Muscle of leg (tissue), 11 donors: Measurements from ENCODE around the gene SLC49A4. TPM values are rescaled to one million over a fixed set of nuclear protein-coding genes. Genes with fewer than 3 reads are reported as not detected.

Experiments used
- DNase-seq: peaks from one replicate; pipeline ENCODE4 v3.0.0; 2013
- H3K27ac ChIP-seq: one replicate; pipeline ENCODE4 v1.5.1; 2013; ENCODE audit warnings: mild to moderate bottlenecking, low read length, control low read depth
- H3K27me3 ChIP-seq: one replicate; pipeline ENCODE4 v1.6.1; 2013; ENCODE audit warnings: low read length; ENCODE audit not compliant: control insufficient read depth, insufficient read depth
- H3K36me3 ChIP-seq: one replicate; pipeline ENCODE4 v1.6.1; 2013; ENCODE audit warnings: low read length; ENCODE audit not compliant: control insufficient read depth, insufficient read depth
- H3K4me1 ChIP-seq: one replicate; pipeline ENCODE4 v1.6.1; 2013; ENCODE audit warnings: low read length; ENCODE audit not compliant: control insufficient read depth, insufficient read depth
- H3K4me3 ChIP-seq: one replicate; pipeline ENCODE4 v1.5.1; 2013; ENCODE audit warnings: low read length, control low read depth
- H3K9me3 ChIP-seq: replicated peaks from 2 replicates; pipeline ENCODE4 v1.6.1; 2013; ENCODE audit warnings: low read depth, low read length; ENCODE audit not compliant: control insufficient read depth
- WGBS: methylation state at CpG from one replicate; pipeline ENCODE4 v1.1.5; 2013; ENCODE audit warnings: missing lambda C conversion rate; ENCODE audit not compliant: insufficient coverage; 5-methylcytosine and 5-hydroxymethylcytosine counted together
- polyA plus RNA-seq, 8 donors: library from polyadenylated mRNA; unstranded; fragments of 120-200 nt; gene quantifications; one replicate each; pipeline versions ENCODE4 v1.2.1 to v1.2.3, GENCODE V29; 2013; ENCODE audit warnings: inconsistent platforms in 1 of 8, low replicate concordance in 1 of 8; ENCODE audit not compliant: insufficient read length in 8 of 8, insufficient read depth in 1 of 8
- total RNA-seq: library from RNA; stranded (reverse); fragments of 120-200 nt; gene quantifications from one replicate; pipeline ENCODE4 v1.2.4, GENCODE V29; 2013

SLC49A4 gene
- total and polyA plus RNA-seq, 9 donors: 4.0 to 6.2 (median 4.8) TPM

DNA sequence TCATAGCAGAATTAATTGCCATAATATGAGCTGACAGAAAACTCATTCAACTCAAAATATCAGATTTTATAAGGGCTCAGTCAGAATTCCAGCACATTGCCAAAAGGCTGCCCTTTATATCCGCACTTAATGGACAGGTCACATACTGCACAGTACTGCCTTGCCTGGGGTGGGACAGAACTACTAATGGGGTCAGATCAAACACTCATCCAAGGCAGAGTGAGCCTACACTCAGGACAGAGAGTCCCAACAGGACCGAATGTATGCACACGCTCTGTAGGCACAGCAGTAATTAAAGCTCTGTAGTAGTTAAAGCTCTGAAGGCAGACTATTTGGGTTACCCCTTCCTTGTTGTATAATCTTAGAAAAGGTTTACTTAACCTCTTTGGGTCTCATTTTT is 28.4 kb upstream of the SLC49A4 start:
- no CpG with 5 or more reads among the region's 3 CpGs for whole genome bisulfite sequencing
- Histone ChIP-seq H3K27ac (no peak overlapping the region), H3K4me3 (no peak overlapping the region), H3K9me3 (no peaks in the 10 kb centered on the region), H3K36me3 (no peaks in the 10 kb centered on the region), H3K4me1 (no peaks in the 10 kb centered on the region), H3K27me3 (no peaks in the 10 kb centered on the region)
- no peak for DNase-seq

DNA sequence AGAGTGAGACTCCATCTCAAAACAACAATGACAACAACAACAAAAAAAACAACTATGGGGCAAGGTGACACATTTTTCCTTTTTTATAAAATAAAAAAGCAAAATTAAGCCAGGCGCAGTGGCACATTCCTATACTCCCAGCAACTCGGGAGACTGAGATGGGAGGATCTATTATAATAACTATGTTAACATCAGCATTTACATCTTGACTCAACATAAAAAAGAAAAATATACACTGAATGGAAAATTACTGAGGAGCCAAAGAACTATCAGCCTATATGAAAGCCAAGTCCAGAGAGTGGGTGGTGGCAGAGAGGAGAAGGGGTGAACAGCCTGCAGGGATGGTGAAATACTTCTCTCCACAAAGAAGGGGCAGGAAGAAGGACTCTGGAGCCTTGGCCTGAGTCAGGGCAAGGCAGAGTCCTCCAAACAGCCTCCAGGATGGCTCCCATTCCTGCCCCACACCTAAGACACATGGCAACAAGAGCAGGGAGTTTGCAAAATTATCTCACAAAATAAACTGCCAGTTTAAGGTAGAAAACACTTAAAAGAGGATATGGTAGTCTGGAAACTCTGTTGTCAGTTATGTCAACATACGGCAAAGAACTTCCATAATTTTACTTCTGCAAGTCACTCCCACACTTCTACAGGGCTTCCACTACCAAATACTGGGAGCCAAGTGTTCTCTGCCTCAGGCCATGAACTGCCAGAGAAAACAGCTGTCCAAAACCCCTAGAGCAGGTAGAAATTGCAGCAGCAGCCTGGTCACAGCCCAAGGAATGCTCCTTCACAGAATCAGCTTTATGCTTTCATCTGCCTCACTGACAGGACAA is 27.1 kb upstream of the SLC49A4 start:
- WGBS: no CpG with 5 or more reads among the region's 3 CpGs
- no peaks in the 10 kb centered on the region for H3K4me1 ChIP-seq
- peak; percentile 50 for DNase-seq
- H3K4me3 ChIP-seq: no peak overlapping the region
- no peaks in the 10 kb centered on the region for H3K27me3 ChIP-seq
- H3K36me3 ChIP-seq: no peaks in the 10 kb centered on the region
- no peaks in the 10 kb centered on the region for H3K9me3 ChIP-seq
- H3K27ac ChIP-seq: peak overlapping the region; percentile 44

DNA sequence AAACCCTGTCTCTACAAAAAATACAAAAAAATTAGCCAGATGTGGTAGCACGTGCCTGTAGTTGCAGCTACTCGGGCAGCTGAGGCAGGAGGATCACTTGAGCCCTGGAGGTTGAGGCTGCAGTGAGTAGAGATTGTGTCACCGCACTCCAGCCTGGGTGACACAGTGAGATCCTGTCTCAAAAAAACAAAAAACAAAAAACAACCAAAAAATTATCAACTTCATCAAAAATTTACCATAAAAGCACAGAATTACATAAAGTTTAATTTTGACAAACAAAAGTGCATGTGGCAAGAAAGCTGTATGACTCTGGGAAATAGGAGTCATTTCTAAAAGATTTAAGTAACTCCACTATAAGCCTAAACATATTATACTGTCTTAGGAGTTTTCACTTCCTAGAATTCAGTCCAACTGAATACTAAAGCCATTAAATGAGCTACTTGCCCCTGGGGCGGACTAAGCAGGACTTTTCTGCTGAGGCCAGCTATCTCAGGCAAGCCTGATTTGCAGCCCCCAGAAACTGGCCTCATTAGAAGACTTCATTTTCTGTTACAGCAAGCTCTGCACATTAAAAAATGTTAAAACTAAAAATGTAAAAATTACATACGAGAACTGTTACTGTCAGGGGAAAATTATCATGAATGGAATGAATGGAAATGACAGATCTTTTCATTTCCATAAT is 24.2 kb upstream of the SLC49A4 start:
- Histone ChIP-seq H3K9me3 (no peaks in the 10 kb centered on the region), H3K4me1 (no peaks in the 10 kb centered on the region), H3K27ac (no peak overlapping the region), H3K4me3 (no peak overlapping the region), H3K27me3 (no peaks in the 10 kb centered on the region), H3K36me3 (no peaks in the 10 kb centered on the region)
- peak; percentile 31 for DNase-seq
- no CpG with 5 or more reads among the region's 5 CpGs for WGBS

DNA sequence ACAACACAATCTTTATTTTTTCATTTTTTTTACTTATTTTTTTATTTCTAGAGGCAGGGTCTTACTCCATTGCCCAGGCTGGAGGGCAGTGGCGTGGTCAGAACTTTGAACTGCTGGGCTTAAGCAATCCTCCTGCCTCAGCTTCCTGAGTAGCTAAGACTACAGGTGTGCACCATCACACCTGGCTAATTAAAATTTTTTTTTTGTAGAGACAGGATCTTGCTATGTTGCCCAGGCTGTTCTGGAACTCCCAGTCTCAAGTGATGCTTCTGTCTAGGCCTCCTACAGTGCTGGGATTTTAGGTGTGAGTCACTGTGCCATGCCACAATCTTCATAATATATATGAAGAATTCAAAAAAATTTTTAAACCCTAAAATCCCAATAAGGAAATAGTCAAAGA is 22.0 kb upstream of the SLC49A4 start:
- H3K4me3 ChIP-seq: no peak overlapping the region
- DNase-seq: no peak
- H3K27ac ChIP-seq: no peak overlapping the region
- no CpG with 5 or more reads among the region's 1 CpG for WGBS
- no peaks in the 10 kb centered on the region for H3K9me3 ChIP-seq
- H3K4me1 ChIP-seq: no peaks in the 10 kb centered on the region
- no peaks in the 10 kb centered on the region for H3K27me3 ChIP-seq
- H3K36me3 ChIP-seq: no peaks in the 10 kb centered on the region

DNA sequence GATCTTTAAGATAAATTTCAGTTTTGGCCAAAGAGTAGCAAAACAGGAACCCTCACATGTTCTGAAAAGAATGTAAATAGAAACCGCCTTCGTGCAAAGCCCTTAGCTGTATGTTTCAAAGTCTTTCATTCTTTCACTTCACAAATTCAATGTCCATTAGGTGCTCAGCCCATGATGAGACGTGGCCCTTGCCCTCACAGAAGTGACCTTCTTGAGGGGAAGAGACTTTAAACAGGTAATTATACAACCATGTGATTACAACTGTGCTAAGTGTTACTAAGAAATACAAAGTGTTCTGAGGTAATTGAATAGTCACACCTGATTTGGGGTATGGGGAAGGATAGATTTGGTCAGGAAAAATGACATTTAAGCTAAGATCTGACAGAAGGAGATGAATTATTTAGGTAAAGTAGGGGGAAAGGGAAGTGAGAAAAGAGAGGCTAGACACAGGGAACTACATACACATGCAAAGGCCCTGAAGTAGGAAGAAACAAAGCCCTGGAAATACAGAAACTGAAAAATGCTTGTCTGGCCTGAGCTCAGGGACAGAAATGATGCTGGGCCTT is 20.8 kb upstream of the SLC49A4 start:
- Histone ChIP-seq H3K36me3 (no peaks in the 10 kb centered on the region), H3K27me3 (no peaks in the 10 kb centered on the region), H3K4me1 (no peaks in the 10 kb centered on the region), H3K9me3 (no peaks in the 10 kb centered on the region), H3K27ac (no peak overlapping the region), H3K4me3 (no peak overlapping the region)
- no CpG with 5 or more reads among the region's 3 CpGs for WGBS
- no peak for DNase-seq

DNA sequence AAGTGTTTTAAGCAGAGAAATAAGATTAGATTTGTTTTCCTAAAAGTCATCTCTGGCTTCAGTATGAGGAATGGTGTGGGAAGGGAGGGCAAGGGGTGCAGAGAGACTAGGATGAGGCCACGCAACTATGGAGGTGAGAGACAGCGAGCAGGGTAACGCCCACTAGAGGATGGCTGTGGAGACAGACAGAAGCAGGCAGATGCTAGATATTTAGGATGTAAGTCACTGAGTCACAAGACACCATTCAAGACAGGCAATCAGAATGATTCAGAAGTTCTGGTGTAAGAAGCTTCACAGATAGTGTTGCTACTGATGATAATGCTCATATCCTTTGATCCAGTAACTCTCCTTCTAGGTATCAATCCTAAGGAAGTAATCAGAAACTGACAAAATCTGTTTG is 20.3 kb upstream of the SLC49A4 start:
- no peaks in the 10 kb centered on the region for H3K36me3 ChIP-seq
- 100% methylated on average over 2 of the region's 3 CpGs for WGBS
- no peak overlapping the region for H3K4me3 ChIP-seq
- H3K27me3 ChIP-seq: no peaks in the 10 kb centered on the region
- H3K4me1 ChIP-seq: no peaks in the 10 kb centered on the region
- no peak overlapping the region for H3K27ac ChIP-seq
- no peaks in the 10 kb centered on the region for H3K9me3 ChIP-seq
- no peak for DNase-seq

DNA sequence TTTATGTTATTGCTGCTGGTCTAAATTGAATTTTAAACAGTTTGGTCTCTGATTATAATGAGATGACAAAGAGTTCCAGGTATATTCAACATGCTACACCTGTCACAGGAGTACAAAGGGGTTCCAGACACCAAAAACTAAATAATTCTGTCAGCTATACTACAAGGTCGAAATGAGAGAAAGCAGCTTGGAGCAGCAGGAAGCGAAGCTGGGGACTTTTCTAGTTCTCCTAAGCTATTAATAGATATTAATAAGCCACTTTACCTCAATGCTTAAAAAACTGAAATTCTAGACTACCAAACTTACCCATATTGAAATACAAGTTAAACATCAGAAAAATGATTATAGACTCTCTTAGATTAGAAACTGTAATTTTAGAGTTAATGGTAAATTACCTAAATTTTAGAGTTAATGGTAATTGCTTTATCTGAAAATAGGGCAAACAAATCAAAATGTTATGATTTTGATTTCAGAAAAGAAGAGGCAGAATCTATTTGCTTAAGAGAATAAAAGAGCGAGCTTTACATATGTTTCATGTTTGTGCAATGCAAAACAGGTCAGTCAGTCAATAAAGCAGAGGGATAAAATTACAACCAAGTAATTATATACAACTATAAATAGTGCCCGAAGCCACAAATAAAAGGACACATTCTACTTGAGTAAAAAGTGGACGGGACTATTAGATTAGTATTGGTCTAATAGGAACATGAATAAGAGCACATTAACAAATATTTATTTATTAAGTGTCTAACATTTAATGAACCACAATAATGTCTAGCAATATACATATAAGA is 18.0 kb upstream of the SLC49A4 start:
- no peaks in the 10 kb centered on the region for H3K36me3 ChIP-seq
- no peaks in the 10 kb centered on the region for H3K4me1 ChIP-seq
- no peaks in the 10 kb centered on the region for H3K27me3 ChIP-seq
- DNase-seq: no peak
- H3K4me3 ChIP-seq: no peak overlapping the region
- WGBS: no CpG with 5 or more reads among the region's 5 CpGs
- H3K9me3 ChIP-seq: no peaks in the 10 kb centered on the region
- H3K27ac ChIP-seq: no peak overlapping the region

DNA sequence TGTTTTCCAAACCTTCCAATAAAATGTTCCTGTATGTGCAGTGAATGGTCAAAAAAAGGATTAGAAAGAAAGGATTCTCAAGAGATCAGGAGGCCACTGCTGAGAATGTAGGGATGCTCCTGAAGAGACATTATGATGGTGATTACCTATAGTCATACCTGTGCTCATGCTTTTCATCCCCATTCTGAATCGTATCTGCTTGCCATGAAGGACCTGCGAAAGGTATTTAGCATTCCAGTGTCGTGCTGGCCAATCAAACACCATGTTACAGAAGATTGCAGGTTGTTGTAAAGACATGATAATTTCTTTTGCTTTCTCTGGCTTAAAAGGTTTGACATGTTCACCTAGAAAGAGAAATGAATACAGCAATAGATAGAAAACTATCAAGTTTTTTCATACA is 17.3 kb upstream of the SLC49A4 start:
- Histone ChIP-seq H3K36me3 (no peaks in the 10 kb centered on the region), H3K27ac (no peak overlapping the region), H3K4me3 (no peak overlapping the region), H3K4me1 (no peaks in the 10 kb centered on the region), H3K27me3 (no peaks in the 10 kb centered on the region), H3K9me3 (no peaks in the 10 kb centered on the region)
- no peak for DNase-seq
- no CpG with 5 or more reads among the region's 3 CpGs for WGBS

DNA sequence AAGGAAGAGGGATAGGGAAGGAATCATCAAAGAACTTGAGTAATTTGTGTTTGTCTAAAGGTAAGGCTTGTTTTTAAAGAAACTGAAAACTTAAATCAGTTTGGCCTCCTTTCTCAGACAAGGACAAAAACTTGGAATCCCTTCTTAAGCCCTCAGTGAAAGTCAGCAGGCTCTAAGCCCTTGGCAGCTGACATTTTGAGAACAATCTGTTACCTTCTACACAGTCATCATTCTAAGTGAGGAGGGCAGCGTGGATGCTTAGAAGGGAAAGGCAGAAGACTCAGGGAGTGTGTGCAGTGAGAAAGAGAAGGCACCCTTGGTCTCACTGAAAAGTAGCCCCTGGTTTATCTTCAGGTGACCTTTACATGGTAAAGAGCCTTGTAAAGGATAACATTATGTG is 12.1 kb upstream of the SLC49A4 start:
- DNase-seq: no peak
- Histone ChIP-seq H3K27ac (no peak overlapping the region), H3K27me3 (no peaks in the 10 kb centered on the region), H3K36me3 (no peaks in the 10 kb centered on the region), H3K4me1 (no peaks in the 10 kb centered on the region), H3K9me3 (no peaks in the 10 kb centered on the region), H3K4me3 (no peak overlapping the region)
- no CpG with 5 or more reads among the region's 1 CpG for WGBS

DNA sequence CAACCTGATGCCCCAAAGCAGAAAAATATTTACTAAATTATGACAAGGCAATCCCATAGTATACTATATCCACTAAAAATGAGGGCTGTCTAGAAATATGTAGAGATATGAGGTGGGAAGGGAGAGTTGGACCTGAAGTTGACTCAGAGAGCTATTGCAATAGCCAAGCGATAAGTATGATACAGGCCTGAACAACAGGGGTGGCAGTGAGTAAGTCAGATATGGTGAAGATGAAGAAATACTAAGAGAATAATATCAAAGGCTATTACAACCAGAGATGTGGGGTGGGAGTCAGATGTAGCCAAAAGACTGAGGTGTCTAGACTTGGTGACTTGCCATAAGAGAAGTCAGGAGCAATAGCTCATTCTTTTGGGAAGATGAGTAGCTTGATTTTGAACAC is 10.4 kb upstream of the SLC49A4 start:
- 100% methylated on average over 1 of the region's 1 CpG for WGBS
- Histone ChIP-seq H3K9me3 (no peaks in the 10 kb centered on the region), H3K36me3 (no peaks in the 10 kb centered on the region), H3K4me3 (no peak overlapping the region), H3K27me3 (no peaks in the 10 kb centered on the region), H3K4me1 (no peaks in the 10 kb centered on the region), H3K27ac (no peak overlapping the region)
- DNase-seq: no peak
